Stimulated activated CD4-positive, alpha-beta T cell treated with anti-CD3 and anti-CD28 coated beads, Interleukin-1b, Interleukin-23, amount 100 ng/mL, for 4 hours (primary cell): Measurements from ENCODE around the gene PPM1L.

Experiments used
- DNase-seq, 2 donors: peaks; one replicate each; pipeline ENCODE4 v3.0.0-alpha.2; 2020; ENCODE audit warnings: low read depth in 2 of 2

PPM1L gene

GRCh38 chr3:160763073-160763472, 7.0 kb downstream of the PPM1L start:
- DNase-seq: no peak

GRCh38 chr3:160765211-160765610, 9.2 kb downstream of the PPM1L start:
- no peak for DNase-seq

GRCh38 chr3:160768031-160768430, 12.0 kb downstream of the PPM1L start:
- DNase-seq: no peak

- DNase-seq: no peak
Measured at GRCh38 chr3:160768918-160769317, 12.9 kb downstream of the PPM1L start.

GRCh38 chr3:160771811-160772459, 15.9 kb downstream of the PPM1L start:
- DNase-seq: no peak

- no peak for DNase-seq
Measured at GRCh38 chr3:160773722-160774121, 17.7 kb downstream of the PPM1L start.

GRCh38 chr3:160774172-160774571, 18.1 kb downstream of the PPM1L start:
- no peak for DNase-seq

- DNase-seq: no peak
Measured at GRCh38 chr3:160778480-160778879, 22.4 kb downstream of the PPM1L start.

GRCh38 chr3:160779040-160779439, 23.0 kb downstream of the PPM1L start:
- no peak for DNase-seq

- no peak for DNase-seq
Measured at GRCh38 chr3:160780245-160780644, 24.2 kb downstream of the PPM1L start.

GRCh38 chr3:160781402-160781801, 25.4 kb downstream of the PPM1L start:
- DNase-seq: no peak

GRCh38 chr3:160781863-160782262, 25.8 kb downstream of the PPM1L start:
- DNase-seq: no peak

GRCh38 chr3:160784853-160785252, 28.8 kb downstream of the PPM1L start:
- DNase-seq: no peak

- no peak for DNase-seq
Measured at GRCh38 chr3:160790726-160791125, 34.7 kb downstream of the PPM1L start.

- DNase-seq: no peak
Measured at GRCh38 chr3:160792540-160792939, 36.5 kb downstream of the PPM1L start.

GRCh38 chr3:160793722-160794252, 37.8 kb downstream of the PPM1L start:
- DNase-seq: no peak

GRCh38 chr3:160796089-160796812, 40.2 kb downstream of the PPM1L start:
- DNase-seq: no peak

- no peak for DNase-seq
Measured at GRCh38 chr3:160796813-160797164, 40.8 kb downstream of the PPM1L start.

GRCh38 chr3:160797356-160797755, 41.3 kb downstream of the PPM1L start:
- no peak for DNase-seq

- DNase-seq: no peak
Measured at GRCh38 chr3:160801386-160802118, 45.5 kb downstream of the PPM1L start.

GRCh38 chr3:160804762-160805161, 48.7 kb downstream of the PPM1L start:
- DNase-seq: no peak

GRCh38 chr3:160806094-160806493, 50.1 kb downstream of the PPM1L start:
- DNase-seq: no peak

- no peak for DNase-seq
Measured at GRCh38 chr3:160806686-160807085, 50.7 kb downstream of the PPM1L start.
